HCT116 (cell line): ENCODE results near the gene TRPM8. TPM values are rescaled to one million over a fixed set of nuclear protein-coding genes. Genes with fewer than 3 reads are reported as not detected.

Experiments
- ATAC-seq: fragments of 200-7000 bp; cut with Tn5 transposase; 2 replicates; pipeline ENCODE4 v1.9.1; 2020; ENCODE audit warnings: mild to moderate bottlenecking, moderate library complexity
- BruUV-seq: library from RNA; stranded (reverse); fragments of 400-500 nt; replicated peaks from 2 replicates; lab custom pipeline; 2021; lab: Mats Ljungman, UMichigan
- CTCF ChIA-PET: fragments of 300-600 bp; sonication (Branson Sonifier 250); formaldehyde crosslinking; loops from one replicate; lab custom pipeline; 2021; ENCODE audit warnings: antibody characterized with exemption; lab: Charles Lee
- POLR2A ChIA-PET: fragments of 300-600, 350-600 bp; sonication (Branson Sonifier 250); formaldehyde crosslinking; loops from one replicate; lab custom pipeline; 2021; ENCODE audit warnings: antibody characterized with exemption; lab: Charles Lee
- RAD21 ChIA-PET, 2 experiments: fragments of 300-600 bp; sonication (Branson Sonifier 250); formaldehyde crosslinking; loops; one replicate each; lab custom pipeline; 2023; ENCODE audit warnings: low total read pairs in 2 of 2; ENCODE audit not compliant: uncharacterized antibody in 2 of 2, unreplicated experiment in 2 of 2, low non-redundant PET in 1 of 2; lab: Charles Lee
- DNase-seq: peaks from one replicate; pipeline ENCODE4 v3.0.0-alpha.2; 2010; ENCODE audit warnings: low read depth, low spot score
- H2AFZ ChIP-seq: fragments of 200-600 bp; shearing (Covaris generic), sonication (generic); 2 replicates; pipeline ENCODE4 v1.6.1; 2017; ENCODE audit warnings: low read depth, mixed run types, mixed read lengths, antibody characterized with exemption, low read length; ENCODE audit not compliant: poor library complexity, severe bottlenecking
- H3K27ac ChIP-seq: 2 replicates; pipeline ENCODE4 v1.5.1; 2012; ENCODE audit warnings: low read depth, low read length
- H3K27me3 ChIP-seq: fragments of 200-600 bp; sonication (generic); 2 replicates; pipeline ENCODE4 v1.6.1; 2016; ENCODE audit warnings: mixed run types, low read length, mixed read lengths; ENCODE audit not compliant: insufficient read depth
- H3K36me3 ChIP-seq, 2 experiments: fragments of 200-500 bp in 1 of 2; fragments of 200-600 bp in 1 of 2; sonication (Bioruptor generic) in 1 of 2; sonication (generic) in 1 of 2; 2 replicates each; pipeline versions ENCODE4 v1.5.1 to v1.6.1; 2014 to 2016; ENCODE audit warnings: low read length in 2 of 2, inconsistent platforms in 1 of 2, mixed read lengths in 1 of 2, mixed run types in 1 of 2; ENCODE audit not compliant: insufficient read depth in 2 of 2, control insufficient read depth in 1 of 2
- H3K4me1 ChIP-seq, 2 experiments: fragments of 200-600 bp in 1 of 2; sonication (generic) in 1 of 2; 2 replicates each; pipeline versions ENCODE4 v1.5.1 to v1.6.1; 2012 to 2017; ENCODE audit warnings: low read length in 2 of 2, inconsistent platforms in 1 of 2, mild to moderate bottlenecking in 1 of 2, mixed read lengths in 1 of 2, mixed run types in 1 of 2, moderate library complexity in 1 of 2; ENCODE audit not compliant: insufficient read depth in 2 of 2, control insufficient read depth in 1 of 2
- H3K4me2 ChIP-seq: fragments of 200-600 bp; sonication (generic); 2 replicates; pipeline ENCODE4 v1.6.1; 2017; ENCODE audit warnings: mixed run types, low read length, mixed read lengths
- H3K4me3 ChIP-seq, 2 experiments: fragments of 200-600 bp in 1 of 2; sonication (generic) in 1 of 2; replicated peaks in 1 of 2; 2 replicates each; pipeline ENCODE4 v1.5.1; 2011 to 2016; ENCODE audit warnings: low read length in 2 of 2, control low read depth in 1 of 2, low read depth in 1 of 2, mild to moderate bottlenecking in 1 of 2, mixed read lengths in 1 of 2, mixed run types in 1 of 2
- H3K79me2 ChIP-seq: fragments of 200-600 bp; sonication (generic); 2 replicates; pipeline ENCODE4 v1.6.1; 2017; ENCODE audit warnings: mild to moderate bottlenecking, mixed run types, low read length, moderate library complexity, mixed read lengths; ENCODE audit not compliant: insufficient read depth
- H3K9ac ChIP-seq: fragments of 200-600 bp; sonication (generic); 2 replicates; pipeline ENCODE4 v1.6.1; 2016; ENCODE audit warnings: low read length, mixed read lengths
- H3K9me2 ChIP-seq: fragments of 200-600 bp; sonication (generic), shearing (Covaris generic); 2 replicates; pipeline ENCODE4 v1.6.1; 2017; ENCODE audit warnings: mixed run types, mild to moderate bottlenecking, moderate library complexity; ENCODE audit not compliant: insufficient read depth
- H3K9me3 ChIP-seq, 2 experiments: fragments of 200-500 bp in 1 of 2; fragments of 200-600 bp in 1 of 2; sonication (Bioruptor generic) in 1 of 2; sonication (generic) in 1 of 2; 2 replicates each; pipeline ENCODE4 v1.6.1; 2014 to 2017; ENCODE audit warnings: low read length in 2 of 2, mixed read lengths in 2 of 2, inconsistent platforms in 1 of 2, low read depth in 1 of 2, mild to moderate bottlenecking in 1 of 2, mixed run types in 1 of 2, moderate library complexity in 1 of 2; ENCODE audit not compliant: control insufficient read depth in 1 of 2, insufficient read depth in 1 of 2
- H4K20me1 ChIP-seq: fragments of 200-600 bp; sonication (generic), shearing (Covaris generic); 2 replicates; pipeline ENCODE4 v1.6.1; 2017; ENCODE audit warnings: mixed run types, mild to moderate bottlenecking, moderate library complexity; ENCODE audit not compliant: insufficient read depth
- CBX3 ChIP-seq: IDR thresholded peaks from 2 replicates; pipeline ENCODE4 v1.6.1; 2012; ENCODE audit warnings: low read depth
- CEBPB ChIP-seq: IDR thresholded peaks from 2 replicates; pipeline ENCODE4 v1.6.1; 2012; ENCODE audit warnings: low read depth
- EGR1 ChIP-seq: IDR thresholded peaks from 2 replicates; pipeline ENCODE4 v1.6.1; 2012; ENCODE audit warnings: low read depth
- ELF1 ChIP-seq: IDR thresholded peaks from 2 replicates; pipeline ENCODE4 v1.6.1; 2012; ENCODE audit warnings: low read depth, borderline replicate concordance
- EZH2phosphoT487 ChIP-seq: fragments of 200-600 bp; IDR thresholded peaks from 2 replicates; pipeline ENCODE4 v1.6.1; 2018; ENCODE audit warnings: antibody characterized with exemption, borderline replicate concordance
- FOSL1 ChIP-seq: IDR thresholded peaks from 2 replicates; pipeline ENCODE4 v1.6.1; 2012; ENCODE audit warnings: low read depth
- POLR2A ChIP-seq: IDR thresholded peaks from 2 replicates; pipeline ENCODE4 v1.7.0; 2011; ENCODE audit warnings: borderline replicate concordance; ENCODE audit not compliant: insufficient read depth, insufficient read length; ENCODE audit errors: extremely low read depth
- POLR2AphosphoS5 ChIP-seq: IDR thresholded peaks from 2 replicates; pipeline ENCODE4 v1.6.1; 2011; ENCODE audit warnings: mild to moderate bottlenecking, low read depth, low read length, moderate library complexity
- RAD21 ChIP-seq: IDR thresholded peaks from 2 replicates; pipeline ENCODE4 v1.6.1; 2012; ENCODE audit warnings: low read depth, mild to moderate bottlenecking
- REST ChIP-seq: IDR thresholded peaks from 2 replicates; pipeline ENCODE4 v1.6.1; 2012; ENCODE audit warnings: low read depth
- SIN3A ChIP-seq: IDR thresholded peaks from 2 replicates; pipeline ENCODE4 v1.6.1; 2012; ENCODE audit warnings: low read depth
- SP1 ChIP-seq: IDR thresholded peaks from 2 replicates; pipeline ENCODE4 v1.6.1; 2012; ENCODE audit warnings: low read depth
- YY1 ChIP-seq: IDR thresholded peaks from 2 replicates; pipeline ENCODE4 v1.6.1; 2011; ENCODE audit warnings: low read length, low read depth, moderate library complexity, mild to moderate bottlenecking; ENCODE audit not compliant: insufficient replicate concordance; ENCODE audit errors: extremely low read depth
- ZBTB33 ChIP-seq: IDR thresholded peaks from 2 replicates; pipeline ENCODE4 v1.6.1; 2011; ENCODE audit warnings: mild to moderate bottlenecking, low read length, moderate library complexity; ENCODE audit not compliant: insufficient replicate concordance; ENCODE audit errors: extremely low read depth
- ZFX ChIP-seq: fragments of 450-650 bp; IDR thresholded peaks from 2 replicates; pipeline ENCODE4 v1.6.1; 2017
- intact Hi-C: fragments of 100-400 bp; cut with micrococcal nuclease; formaldehyde crosslinking; loops from 2 replicates; pipeline ENCODE4 v1.10.0; 2022
- total RNA-seq: library from RNA; stranded (reverse); gene quantifications from one replicate; pipeline ENCODE4 v1.2.1, GENCODE V29; 2021; ENCODE audit not compliant: unreplicated experiment
- TF ChIP-seq, protein P1 (sequence below): IDR thresholded peaks from 2 replicates; pipeline ENCODE4 v1.6.1; 2012
- TF ChIP-seq, protein P2 (sequence below): IDR thresholded peaks from 2 replicates; pipeline ENCODE4 v1.6.1; 2012

The TRPM8 gene
- total RNA-seq, 1 experiment from 2014 or later, result 0.39 TPM

GRCh38 chr2:233942731-233943130, 25.6 kb downstream of the TRPM8 start:
- Histone ChIP-seq H3K27me3 (no peaks in the 10 kb centered on the region), H2AFZ (no peak overlapping the region), H3K4me1 (no peaks in the 10 kb centered on the region), H3K4me2 (no peak overlapping the region), H3K4me3 (no peak overlapping the region), H4K20me1 (no peaks in the 10 kb centered on the region), H3K36me3 (no peaks in the 10 kb centered on the region), H3K79me2 (no peaks in the 10 kb centered on the region), H3K27ac (no peak overlapping the region), H3K9ac (no peak overlapping the region), H3K9me2 (no peaks in the 10 kb centered on the region), H3K9me3 (no peaks in the 10 kb centered on the region)
- no TSS peak for BruUV-seq
- ChIA-PET CTCF (no interaction called here), RAD21 (no interaction called here), POLR2A (no interaction called here)
- ATAC-seq (no peak), DNase-seq (no peak)
- intact Hi-C loops, result no loop called here
- TF ChIP-seq RAD21 (no peak), SP1 (no peak), FOSL1 (no peak), EGR1 (no peak), EZH2phosphoT487 (no peak), SIN3A (no peak), ELF1 (no peak), REST (no peak), YY1 (no peak), POLR2AphosphoS5 (no peak), CEBPB (no peak), POLR2A (no peak), CBX3 (no peak), ZFX (no peak), ZBTB33 (no peak)
- TF ChIP-seq, protein P1, sequence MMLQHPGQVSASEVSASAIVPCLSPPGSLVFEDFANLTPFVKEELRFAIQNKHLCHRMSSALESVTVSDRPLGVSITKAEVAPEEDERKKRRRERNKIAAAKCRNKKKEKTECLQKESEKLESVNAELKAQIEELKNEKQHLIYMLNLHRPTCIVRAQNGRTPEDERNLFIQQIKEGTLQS, result no peak
- TF ChIP-seq, protein P2, sequence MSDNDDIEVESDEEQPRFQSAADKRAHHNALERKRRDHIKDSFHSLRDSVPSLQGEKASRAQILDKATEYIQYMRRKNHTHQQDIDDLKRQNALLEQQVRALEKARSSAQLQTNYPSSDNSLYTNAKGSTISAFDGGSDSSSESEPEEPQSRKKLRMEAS, result no peak
